IPS-18c (cell line): ENCODE results near the gene NAV2.

Experiments used
- H3K4me3 ChIP-seq: 2 replicates; pipeline ENCODE4 v1.7.0; 2013; ENCODE audit warnings: low read depth, mild to moderate bottlenecking, low read length, moderate library complexity; ENCODE audit not compliant: insufficient read depth
- H3K9me3 ChIP-seq: one replicate; pipeline ENCODE4 v1.6.1; 2013; ENCODE audit warnings: mild to moderate bottlenecking, low read length, moderate library complexity; ENCODE audit not compliant: control insufficient read depth, insufficient read depth

Gene NAV2

DNA sequence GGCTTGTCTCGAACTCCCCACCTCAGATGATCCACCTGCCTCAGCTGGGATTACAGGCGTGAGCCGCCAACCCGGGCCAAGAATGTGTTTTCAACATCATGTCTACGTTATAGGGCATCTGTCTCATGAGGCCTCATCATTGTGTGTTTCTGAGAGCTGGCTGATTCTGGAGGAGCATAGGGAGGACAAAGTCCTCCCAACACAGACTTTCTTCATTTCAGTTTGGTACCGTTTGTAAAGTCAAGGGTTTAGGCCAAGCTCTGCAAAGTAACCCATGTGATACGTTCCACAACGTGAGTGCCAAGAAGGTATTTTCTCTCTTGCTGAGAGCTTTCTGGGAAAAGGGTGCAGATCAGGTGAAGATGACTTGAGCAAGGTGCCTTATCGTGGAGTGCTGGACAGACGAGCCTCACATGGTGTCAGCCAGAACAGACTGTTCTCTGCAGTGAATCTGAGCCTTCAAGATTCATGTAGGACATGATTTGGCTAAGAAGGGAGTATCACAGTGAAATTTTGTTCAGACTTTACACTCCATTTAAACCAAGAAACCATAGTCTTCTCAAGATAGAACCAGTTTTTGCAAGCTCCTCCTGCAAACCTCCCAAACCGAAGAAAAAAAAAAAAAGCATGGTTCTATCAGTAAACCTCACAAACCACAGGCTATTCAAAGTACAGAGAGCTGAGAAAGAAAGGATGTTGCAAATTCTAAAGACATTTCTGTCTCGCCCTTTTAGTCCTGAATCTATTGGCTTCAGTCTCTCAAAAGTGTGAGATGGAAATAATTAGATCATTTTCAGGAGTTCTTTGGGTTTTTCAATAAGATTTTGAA is 376.0 kb downstream of the NAV2 start:
- H3K4me3 ChIP-seq: no peak overlapping the region
- peaks cover 3% of the 10 kb centered on the region for H3K9me3 ChIP-seq

DNA sequence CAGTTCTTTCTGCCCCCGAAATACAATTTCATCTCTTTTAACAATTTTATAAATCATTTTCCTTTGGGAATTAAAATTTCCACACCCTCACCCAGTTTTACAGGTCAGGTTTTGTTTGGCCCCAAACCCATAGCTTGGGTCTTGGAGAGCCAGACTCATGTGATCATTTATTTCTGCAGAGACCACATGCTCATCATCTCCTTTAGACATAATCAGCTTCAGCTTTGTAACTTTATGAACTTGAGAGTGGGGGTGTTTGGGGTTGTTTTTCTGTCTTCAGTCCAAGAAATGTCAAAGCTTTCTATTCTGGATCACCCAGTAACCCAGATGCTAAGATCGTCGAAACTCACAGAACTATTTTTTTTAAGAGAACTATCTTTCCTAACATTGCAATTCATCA is 376.7 kb downstream of the NAV2 start:
- H3K9me3 ChIP-seq: peaks cover 3% of the 10 kb centered on the region

DNA sequence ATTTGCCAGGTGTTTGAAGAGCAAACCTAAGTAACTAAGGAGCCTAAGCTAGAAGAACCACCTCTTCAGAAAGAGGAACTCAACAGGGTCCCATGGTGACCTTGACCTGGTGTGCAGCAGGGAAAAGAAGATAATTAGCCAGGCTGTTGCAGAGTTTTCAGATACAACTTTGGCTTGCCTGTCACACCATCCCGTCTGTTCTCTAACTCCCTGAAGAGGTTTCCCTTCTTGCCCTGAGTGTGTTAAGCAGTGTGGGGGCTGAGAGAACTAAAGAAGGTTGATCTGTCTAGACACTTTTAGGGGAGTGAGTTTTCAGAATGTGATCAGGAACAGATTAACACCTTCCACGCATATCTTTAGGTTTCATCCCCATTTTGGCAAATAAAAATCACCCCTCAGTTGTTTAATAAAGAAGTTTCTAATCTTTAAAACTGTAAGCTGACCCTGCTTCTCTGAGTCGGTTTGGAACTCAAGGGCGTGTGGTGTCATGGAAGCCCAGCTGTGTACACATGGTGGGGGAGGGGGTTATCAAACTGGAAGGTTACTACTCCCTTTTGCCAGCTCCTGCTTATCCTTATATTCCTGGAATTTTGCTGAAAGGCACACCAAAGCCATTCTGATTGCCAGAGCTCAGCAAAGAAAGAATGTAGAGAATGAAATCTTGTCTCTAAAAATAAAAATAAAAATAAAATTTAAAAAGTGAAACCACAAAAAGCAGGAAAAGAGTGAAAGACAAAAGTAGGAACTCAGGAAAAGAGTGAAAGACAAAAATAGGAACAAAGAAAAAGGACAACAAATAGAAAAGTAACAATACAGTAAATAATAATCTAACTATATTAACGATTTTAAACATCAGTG is 377.4 kb downstream of the NAV2 start:
- Histone ChIP-seq H3K9me3 (peaks cover 3% of the 10 kb centered on the region), H3K4me3 (no peak overlapping the region)

More for the DNA sequence above, 376.7 kb downstream of the NAV2 start:
- H3K4me3 ChIP-seq: no peak overlapping the region

DNA sequence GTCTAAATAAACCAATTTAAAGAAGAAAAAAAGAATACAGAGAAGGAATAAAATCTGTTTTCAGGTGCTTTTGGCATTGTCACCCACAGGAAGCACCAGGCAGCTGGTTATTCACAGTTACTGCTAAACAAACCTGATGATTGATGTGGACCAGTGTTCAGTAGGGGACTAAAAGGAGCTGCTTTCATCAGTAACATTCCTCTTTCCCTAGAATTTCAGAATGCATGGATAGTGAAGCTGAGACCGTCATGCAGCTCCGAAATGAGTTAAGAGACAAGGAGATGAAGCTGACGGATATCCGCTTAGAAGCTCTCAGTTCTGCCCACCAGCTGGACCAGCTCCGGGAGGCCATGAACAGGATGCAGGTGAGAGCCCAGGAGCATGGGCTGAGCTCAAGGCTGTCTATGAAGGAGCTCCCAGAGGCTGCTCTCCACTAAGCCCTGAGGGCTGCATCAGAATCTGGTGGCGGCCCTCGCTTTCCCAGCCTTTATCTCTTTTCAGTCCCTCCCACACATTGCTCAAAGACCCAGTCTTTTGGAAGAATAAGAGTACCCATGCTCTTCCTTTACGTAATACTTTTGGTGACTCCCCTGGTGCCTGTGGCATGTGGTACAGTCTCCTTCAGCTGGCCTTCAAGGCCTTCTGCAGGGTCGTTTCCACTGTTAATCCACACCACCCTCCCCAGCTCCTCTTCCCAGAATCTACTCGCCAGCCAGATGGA is 378.2 kb downstream of the NAV2 start:
- no peak overlapping the region for H3K4me3 ChIP-seq

DNA sequence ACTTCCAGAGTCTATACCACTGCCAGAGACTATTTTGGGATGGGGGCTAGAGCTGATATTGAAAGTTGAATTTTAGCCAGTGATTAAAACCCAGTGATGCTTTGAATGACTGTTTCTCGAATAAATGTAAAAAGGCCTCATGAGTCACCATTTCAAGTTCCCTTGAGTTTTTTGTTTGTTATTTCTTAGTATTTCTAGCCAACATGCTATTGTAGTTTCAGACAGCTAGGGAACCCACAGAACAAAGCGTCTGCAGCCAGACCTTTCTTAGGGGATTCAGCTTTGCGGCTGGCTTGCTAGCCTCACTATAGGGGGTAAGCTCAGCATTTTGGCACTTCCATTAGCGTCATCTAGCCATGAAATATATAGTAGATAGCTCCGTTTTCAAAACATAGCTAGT is 381.1 kb downstream of the NAV2 start:
- peaks cover 3% of the 10 kb centered on the region for H3K9me3 ChIP-seq
- no peak overlapping the region for H3K4me3 ChIP-seq

More for the DNA sequence above, 378.2 kb downstream of the NAV2 start:
- peaks cover 3% of the 10 kb centered on the region for H3K9me3 ChIP-seq

DNA sequence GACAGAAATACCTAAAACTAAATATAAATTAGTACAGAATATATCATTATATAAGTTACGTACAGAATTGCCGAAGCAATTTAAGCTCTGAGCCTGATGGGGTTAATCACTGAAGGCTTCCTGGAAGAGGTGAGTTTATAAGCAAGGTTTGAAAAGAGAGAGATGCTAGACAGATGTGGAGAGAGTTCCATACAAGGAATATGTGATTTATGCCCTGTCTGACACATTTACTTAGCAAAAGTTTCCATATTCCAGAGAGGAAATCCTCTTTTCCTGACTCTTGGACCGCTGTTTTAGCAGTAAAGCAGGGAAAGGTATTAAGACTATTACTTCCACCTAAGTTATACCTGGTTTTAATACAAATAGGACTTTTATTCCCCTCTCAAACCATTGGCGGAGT is 382.6 kb downstream of the NAV2 start:
- Histone ChIP-seq H3K4me3 (no peak overlapping the region), H3K9me3 (peaks cover 3% of the 10 kb centered on the region)

DNA sequence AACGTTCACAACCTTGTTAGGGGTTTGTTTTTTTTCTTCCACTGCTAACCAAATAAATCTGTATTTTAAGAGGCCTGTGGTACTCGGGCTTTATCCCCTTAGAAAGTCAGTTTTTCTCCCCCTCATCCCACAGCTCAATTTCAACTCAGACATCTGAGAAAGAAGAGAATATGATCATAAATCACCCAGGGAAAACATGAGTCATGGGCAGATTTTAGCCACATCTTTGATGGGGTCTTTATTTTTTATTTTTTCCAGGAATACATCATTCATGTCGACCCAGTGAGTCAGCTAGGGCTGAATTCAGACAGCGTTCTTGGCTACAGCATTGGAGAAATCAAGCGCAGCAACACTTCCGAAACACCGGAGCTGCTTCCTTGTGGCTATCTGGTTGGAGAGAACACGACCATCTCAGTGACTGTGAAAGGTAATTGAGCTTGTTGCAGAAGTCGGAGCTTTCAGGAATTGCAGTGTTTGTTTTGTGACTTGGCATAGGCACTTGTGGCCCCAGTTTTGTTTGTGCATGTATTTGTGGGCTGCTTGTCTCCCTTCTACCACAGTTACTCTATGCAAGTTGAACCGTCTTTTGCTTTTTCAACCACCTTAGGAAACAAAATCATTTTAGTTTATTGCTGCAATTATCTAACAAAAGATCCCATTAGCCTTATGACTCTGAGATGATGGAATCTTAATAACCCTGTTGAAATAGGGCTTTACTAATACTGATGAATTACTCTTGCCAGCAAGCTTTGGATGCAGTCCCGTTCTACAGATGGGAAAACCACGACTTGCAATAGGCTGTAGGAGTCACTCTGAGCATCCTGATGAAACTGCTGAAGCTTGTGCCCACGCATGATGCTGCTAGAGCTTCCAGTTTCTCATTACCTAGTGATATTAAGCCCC is 384.9 kb downstream of the NAV2 start:
- no peaks in the 10 kb centered on the region for H3K9me3 ChIP-seq
- H3K4me3 ChIP-seq: no peak overlapping the region

DNA sequence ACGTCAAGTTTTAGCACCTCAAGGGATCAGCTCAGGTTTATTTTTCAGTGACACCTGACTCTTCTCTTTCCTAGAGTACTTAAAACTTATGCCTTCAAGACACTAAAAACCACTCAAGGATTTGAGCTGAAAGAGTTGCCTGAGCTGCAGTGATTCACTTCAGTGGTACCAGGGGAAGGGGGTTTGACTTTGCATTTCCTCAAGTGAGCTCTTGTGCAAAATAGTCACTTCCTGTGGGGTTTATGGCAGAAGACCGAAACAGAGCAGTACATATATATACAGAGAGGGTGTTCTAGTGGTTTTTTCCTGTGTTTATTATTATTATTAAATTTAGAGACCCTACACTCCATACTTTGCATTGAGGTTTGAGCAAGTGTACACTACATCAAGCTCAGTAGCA is 386.9 kb downstream of the NAV2 start:
- Histone ChIP-seq H3K9me3 (no peaks in the 10 kb centered on the region), H3K4me3 (no peak overlapping the region)

DNA sequence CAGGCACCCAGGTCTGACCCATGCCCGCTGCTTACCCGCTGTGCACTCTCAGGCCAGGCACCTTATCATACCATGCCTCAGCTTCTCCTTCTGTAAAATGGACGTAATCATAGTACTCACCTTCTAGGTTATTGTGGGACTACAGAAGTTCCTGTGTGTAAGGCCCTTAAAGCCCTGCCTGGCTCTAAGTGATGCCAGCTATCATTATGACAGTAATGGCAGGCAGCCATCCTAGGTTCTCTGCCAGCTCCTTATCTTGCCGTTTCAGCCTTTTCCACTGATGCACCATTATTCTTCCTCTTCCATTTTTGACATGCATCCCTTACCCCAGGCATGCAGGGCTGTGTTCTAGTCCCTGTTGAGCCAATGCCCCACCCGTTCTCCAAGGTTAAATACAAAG is 389.8 kb downstream of the NAV2 start:
- Histone ChIP-seq H3K4me3 (no peak overlapping the region), H3K9me3 (no peaks in the 10 kb centered on the region)

DNA sequence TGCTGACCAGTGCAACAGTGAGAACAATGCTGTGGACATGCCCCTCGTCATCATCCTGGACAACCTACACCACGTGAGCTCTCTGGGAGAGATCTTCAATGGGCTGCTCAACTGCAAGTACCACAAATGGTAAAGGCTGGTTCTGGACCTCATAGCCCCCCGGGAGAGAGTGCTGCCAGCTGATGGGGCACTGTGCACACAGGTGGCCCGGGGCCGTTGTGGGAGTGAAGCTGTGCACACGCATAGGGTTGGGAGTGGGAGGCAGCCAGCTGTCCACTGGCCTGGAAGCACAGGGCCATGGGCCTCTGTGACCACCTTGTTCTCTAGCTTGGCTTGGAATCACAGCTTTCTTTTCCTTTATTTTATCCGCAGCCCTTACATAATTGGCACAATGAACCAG is 390.6 kb downstream of the NAV2 start:
- Histone ChIP-seq H3K9me3 (no peaks in the 10 kb centered on the region), H3K4me3 (no peak overlapping the region)

DNA sequence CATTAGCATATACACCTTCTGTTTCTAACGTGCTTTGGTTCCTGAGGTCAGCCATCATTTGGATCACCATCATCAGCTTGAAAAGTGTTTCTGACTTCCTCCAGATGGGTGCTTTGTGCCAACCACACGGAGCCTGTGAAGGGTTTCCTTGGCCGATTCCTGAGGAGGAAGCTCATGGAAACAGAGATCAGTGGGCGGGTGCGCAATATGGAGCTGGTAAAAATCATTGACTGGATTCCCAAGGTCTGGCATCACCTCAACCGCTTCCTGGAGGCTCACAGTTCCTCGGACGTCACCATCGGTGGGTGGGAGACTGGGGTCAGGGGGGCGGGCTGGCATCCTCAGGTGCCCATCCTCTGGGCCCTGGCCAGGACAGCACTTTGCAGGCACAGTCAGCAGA is 392.8 kb downstream of the NAV2 start:
- H3K9me3 ChIP-seq: no peaks in the 10 kb centered on the region
- no peak overlapping the region for H3K4me3 ChIP-seq

DNA sequence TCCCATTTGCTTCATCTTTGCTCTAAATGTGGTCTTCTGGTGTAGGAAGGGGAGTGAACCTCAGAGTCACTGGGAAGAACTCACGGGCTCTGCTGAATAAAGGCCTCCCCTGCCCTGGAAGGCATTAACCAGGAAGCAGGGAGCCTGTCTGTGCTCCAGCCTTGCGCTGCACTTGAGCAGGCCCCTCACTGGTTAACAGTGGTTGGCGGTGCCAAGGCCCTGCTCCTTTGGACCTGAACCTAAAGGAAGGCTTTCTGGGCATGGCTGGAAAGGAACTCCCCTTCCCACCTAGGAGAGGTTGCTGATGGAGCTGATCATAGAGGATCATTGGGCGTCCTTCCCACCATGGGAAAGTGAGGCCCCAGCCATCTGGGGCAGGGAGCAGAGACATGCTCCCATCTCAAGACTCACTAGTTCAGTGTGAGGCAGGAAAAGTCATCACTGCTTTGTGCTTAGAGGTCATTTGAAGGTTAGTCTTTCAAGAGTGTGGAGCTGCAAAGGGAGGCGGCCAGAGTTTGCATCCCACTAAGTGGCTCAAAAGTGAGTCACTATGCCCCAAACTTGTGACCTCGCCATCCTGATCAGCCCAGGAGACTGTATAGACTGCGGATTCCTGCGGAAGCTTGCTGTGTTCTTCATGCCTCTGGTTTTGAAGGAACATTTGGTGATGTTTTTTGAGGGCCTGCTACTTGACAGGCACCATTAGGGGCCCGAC is 397.3 kb downstream of the NAV2 start:
- Histone ChIP-seq H3K9me3 (no peaks in the 10 kb centered on the region), H3K4me3 (no peak overlapping the region)

DNA sequence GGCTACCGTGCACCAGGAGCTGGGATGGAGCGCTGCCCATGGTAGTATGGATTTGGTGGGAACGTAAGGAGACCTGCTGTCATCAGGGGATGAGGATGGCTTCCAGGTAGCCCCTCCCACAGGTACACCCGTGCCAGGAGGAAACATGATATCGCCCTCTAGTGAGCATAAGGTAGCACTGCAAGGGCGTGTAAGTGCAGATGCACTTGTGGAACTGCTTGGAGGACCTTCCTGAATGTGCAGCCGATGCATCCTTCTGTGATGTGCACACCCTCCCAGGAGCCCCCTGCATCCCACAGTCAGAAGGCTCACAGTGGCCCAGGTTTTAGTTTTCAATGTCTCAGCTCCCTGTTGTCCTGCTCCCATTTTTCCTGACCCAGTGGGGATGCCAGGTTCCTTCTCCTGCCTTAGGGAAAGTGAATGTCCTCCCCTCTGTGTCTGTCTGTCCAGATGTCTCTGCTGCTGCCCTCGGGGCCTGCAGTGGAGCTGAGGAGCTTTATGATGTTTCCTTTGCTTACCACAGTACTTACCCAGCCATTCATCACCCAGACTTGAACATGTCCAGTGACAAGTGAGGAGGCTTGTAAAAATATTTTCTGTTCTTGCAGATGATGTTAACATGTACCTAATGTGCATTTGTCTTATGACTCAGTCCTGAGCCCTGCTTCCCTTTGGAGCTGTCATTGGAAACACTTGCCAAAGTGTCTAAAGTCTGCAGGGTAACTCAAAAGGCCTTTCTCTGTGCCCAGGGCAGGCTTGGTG is 398.5 kb downstream of the NAV2 start:
- Histone ChIP-seq H3K4me3 (no peak overlapping the region), H3K9me3 (no peaks in the 10 kb centered on the region)

DNA sequence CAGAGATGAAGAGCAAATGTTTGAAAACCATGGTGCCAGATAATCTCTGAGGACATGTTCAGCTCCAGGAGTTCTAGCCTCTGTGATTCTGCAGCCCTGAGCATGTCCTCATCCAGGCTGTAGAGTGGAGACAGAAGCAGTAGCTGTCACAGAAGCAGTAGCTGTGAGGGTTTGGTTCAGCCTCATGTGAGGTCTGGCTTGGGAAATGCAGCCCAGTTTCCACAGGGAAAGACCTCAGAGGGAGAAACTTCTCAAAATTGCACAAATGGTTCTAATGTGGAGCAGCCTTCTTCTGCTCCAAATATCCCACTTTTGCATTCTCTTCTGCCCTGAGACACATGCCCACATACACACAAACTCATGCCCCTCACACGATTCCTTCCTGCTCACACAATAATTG is 399.2 kb downstream of the NAV2 start:
- no peak overlapping the region for H3K4me3 ChIP-seq

DNA sequence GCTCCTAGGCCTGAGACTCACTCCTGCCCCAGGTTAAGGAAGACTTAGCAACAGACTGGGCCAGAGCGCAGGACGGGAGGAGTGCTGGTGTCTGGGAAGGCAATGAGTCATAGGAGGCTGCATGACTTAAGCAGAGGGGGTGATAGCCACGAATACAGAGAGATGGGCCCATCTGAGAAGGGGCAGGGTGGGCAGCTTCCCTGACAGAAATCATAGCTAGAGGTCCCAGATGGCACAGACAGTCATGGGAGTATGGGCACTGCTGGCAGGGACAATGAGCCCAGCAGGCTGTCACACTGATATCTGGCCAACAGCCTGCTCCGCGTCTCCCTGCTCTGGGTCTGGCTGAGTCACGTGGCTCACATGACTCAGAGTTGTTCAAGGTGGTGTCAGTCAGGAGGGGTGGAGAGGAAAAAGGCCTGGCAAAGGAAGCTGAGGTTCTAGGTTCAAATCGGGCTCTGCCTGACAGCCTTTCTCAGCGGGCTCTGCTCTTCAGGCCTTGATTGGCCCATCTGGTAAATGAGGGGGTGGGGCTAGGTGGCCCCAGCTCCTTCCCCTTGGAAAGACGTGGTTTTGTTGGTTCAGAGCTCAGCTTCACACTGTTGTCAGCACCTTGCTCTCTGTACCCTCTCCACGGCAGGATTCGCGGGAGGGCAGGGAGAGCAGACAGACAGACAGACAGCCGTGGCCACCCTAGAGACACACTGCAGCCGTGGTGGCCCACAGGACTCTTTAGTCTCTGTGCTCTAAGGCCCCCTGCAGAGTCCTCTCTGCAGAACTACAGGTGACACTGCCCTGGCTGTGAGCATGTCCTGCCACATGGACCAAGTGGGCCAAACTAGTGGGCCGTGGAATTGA is 399.9 kb downstream of the NAV2 start:
- H3K4me3 ChIP-seq: no peak overlapping the region

More for the DNA sequence above, 399.2 kb downstream of the NAV2 start:
- no peaks in the 10 kb centered on the region for H3K9me3 ChIP-seq

More for the DNA sequence above, 399.9 kb downstream of the NAV2 start:
- no peaks in the 10 kb centered on the region for H3K9me3 ChIP-seq
